HG03378 (cell line): Measurements from ENCODE around the gene LRRC31.

ENCODE experiments used
- ATAC-seq: cut with Tn5 transposase; IDR thresholded peaks from one replicate; pipeline ENCODE4 v1.9.1; 2021; ENCODE audit warnings: mild to moderate bottlenecking, moderate library complexity; ENCODE audit not compliant: unreplicated experiment

The LRRC31 gene

GRCh38 chr3:169869484-169870220 lies at the start of gene LRRC31:
LRRC31 (minus strand) TSS chr3:169869935; CDS start chr3:169869807, 128 bp downstream.
- no peak for ATAC-seq

GRCh38 chr3:169914321-169914720 lies 44.6 kb upstream of the LRRC31 start:
- no peak for ATAC-seq

GRCh38 chr3:169913323-169913722 lies 43.6 kb upstream of the LRRC31 start:
- no peak for ATAC-seq

GRCh38 chr3:169911272-169911671 lies 41.5 kb upstream of the LRRC31 start, which contains the start of gene SAMD7:
SAMD7 (plus strand) TSS chr3:169911572; CDS start chr3:169919499, 7,927 bp downstream.
- no peak for ATAC-seq

- ATAC-seq, result no peak
Measured at GRCh38 chr3:169907944-169908343, 38.2 kb upstream of the LRRC31 start.

- no peak for ATAC-seq
Measured at GRCh38 chr3:169907476-169907875, 37.7 kb upstream of the LRRC31 start.

- no peak for ATAC-seq
Measured at GRCh38 chr3:169905404-169905803, 35.7 kb upstream of the LRRC31 start.

GRCh38 chr3:169901453-169901852 lies 31.7 kb upstream of the LRRC31 start:
- ATAC-seq, result no peak

GRCh38 chr3:169897284-169897683 lies 27.5 kb upstream of the LRRC31 start:
- no peak for ATAC-seq

- ATAC-seq, result no peak
Measured at GRCh38 chr3:169895072-169895471, 25.3 kb upstream of the LRRC31 start.

- no peak for ATAC-seq
Measured at GRCh38 chr3:169894110-169894509, 24.4 kb upstream of the LRRC31 start.

- ATAC-seq, result no peak
Measured at GRCh38 chr3:169891886-169892285, 22.2 kb upstream of the LRRC31 start.

GRCh38 chr3:169886671-169887070 lies 16.9 kb upstream of the LRRC31 start:
- ATAC-seq, result no peak

GRCh38 chr3:169880576-169881250 lies 11.0 kb upstream of the LRRC31 start:
- no peak for ATAC-seq

- ATAC-seq, result no peak
Measured at GRCh38 chr3:169879845-169880575, 10.3 kb upstream of the LRRC31 start.

GRCh38 chr3:169879013-169879557 lies 9.3 kb upstream of the LRRC31 start:
- ATAC-seq, result no peak

- ATAC-seq, result no peak
Measured at GRCh38 chr3:169871129-169871886, 1.6 kb upstream of the LRRC31 start.

- ATAC-seq, result no peak
Measured at GRCh38 chr3:169868369-169868768, 1.4 kb downstream of the LRRC31 start.

- no peak for ATAC-seq
Measured at GRCh38 chr3:169867584-169868210, 2.0 kb downstream of the LRRC31 start.

- no peak for ATAC-seq
Measured at GRCh38 chr3:169865176-169865767, 4.5 kb downstream of the LRRC31 start.
